ENCODE data around the gene FAM161A.
"Not testable (repeated sequence)": the region's sequence is repeated elsewhere in the genome, so short reads cannot be mapped to it uniquely, and the experiment has no call there.

Gene FAM161A

DNA sequence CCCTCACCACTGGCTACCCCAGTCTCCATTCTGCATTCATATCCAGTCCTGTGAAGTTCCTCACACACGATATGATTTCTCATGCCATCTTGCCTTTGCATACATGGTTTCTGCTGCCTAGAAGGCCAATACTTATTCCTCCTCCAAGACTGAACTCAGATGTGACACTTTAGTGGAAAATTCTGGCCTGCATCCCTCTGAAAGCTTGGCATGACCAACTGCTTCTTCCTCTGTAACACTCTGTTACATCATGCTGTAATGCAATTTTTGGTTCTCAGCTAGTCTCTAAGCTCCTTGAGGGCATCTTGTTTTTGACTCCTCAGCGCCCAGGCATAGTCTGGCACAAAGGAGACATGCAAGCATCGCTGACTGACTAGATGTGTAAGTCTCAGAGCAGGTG lies 12.6 kb downstream of the FAM161A start:
- no peak for DNase-seq

DNA sequence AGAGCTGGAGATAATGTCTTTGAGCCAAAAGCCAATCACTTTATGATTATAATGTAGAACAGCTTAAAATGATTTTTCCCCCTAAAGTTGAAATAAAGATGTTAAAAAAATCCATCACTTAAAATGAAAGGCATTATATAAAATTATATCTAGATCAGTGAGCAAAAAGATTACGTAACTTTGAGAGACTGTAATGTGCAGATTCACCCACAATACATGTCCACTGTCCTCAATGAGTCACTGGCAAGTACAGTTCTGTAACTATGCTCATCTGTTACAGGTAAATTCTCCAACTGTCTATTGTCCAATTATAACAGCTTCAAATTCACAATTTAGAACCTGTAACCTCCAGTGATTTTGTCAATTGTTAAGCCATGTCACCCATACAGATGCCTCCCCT lies 19.0 kb downstream of the FAM161A start:
- no peak for DNase-seq

DNA sequence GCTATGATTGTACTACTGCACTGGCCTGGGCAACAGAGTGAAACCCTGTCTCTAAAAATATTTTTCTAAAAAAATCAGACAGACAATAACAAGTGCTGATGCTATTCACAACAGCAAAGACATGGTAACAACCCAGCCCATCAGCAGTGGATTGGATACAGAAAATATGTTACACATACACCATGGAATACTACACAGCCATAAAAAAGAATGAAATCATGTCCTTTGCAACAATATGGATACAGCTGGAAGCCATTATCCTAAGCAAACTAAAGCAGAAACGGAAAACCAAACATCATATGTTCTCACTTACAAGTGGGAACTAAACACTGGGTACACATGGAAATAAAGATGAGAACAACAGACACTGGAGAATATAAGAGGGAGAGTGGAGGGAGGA lies 19.9 kb downstream of the FAM161A start:
- DNase-seq: no peak

DNA sequence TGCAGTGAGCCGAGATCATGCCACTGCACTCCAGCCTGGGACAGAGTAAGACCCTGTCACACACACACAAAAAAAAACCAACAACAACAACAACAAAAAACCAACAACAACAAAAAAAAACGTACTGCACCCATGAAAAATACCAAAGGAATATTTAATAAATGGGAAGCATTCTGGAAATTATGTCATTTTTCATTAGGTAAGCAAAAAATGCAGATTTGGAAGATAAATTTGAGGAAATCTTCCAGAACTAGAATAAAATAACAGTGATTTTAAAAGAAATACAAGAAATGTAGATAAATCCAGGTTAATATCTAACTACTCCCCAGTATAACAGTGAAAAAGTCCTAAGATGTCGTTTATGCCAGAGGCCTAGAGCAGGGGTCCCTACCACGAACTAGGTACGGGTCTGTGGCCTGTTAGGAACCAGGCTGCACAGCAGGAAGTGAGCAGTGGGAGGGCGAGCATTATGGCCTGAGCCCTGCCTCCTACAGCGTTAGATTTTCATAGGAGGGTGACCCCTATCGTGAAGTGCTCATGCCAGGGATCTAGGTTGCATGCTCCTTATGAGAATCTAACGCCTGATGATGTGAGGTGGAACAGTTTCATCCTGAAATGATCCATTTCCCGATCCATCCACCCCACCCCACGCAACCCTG lies 21.5 kb downstream of the FAM161A start:
- DNase-seq: no peak

DNA sequence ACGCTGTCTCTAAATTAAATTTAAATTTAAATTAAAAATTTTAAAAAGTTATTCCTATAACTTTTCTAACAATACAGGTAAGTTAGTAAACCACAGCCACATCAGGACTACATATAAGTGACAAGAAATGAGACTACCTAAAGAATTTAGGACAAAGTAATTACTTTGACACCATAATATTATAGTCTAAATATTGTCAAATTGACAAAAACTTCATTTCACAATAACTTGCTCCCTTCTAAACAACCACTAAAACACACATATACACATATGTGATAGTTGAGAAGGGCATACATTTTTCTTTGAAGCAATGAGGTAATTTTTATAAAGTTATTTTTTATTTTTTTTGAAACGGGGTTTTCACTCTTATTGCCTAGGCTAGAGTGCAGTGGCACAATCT lies 31.6 kb downstream of the FAM161A start:
- DNase-seq: no peak

DNA sequence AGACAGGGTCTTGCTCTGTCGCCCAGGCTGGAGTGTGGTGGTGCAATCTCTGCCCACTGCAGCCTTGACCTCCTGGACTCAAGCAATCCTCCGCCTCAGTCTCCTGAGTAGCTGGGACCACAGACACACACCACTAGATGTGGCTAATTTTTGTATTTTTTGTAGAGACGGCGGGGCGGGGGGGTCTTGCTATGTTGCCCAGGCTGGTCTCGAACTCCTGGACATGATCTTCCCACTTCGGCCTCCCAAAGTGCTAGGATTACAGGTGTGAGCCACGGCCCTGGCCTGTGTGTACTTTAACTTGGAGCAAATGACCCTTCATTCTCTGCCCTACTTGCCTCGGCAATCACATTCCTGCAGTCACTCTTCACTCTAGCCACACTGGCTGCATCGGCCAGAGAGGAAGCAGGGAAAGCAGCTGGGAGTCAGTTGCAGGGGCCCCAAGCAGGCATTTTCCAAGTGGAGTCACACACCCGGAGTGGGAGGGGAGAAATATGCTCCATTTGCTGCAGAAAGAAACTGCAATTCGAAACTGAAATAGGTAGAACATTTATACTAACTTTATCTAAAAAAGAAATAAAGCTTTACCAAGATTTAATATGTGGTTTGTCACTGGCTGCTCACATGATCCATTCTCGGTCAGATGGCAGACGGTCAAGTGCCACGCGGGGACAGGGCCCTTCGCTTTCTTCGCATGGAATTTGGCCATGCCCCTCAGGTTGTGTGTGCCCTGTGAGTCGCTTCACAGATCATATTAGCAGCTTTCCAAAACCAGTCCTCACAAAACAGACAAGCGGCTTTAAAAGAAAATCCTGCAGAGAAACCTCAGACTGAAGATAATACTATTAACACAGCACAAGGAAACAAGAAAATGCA lies 37.1 kb downstream of the FAM161A start:
- no peak for DNase-seq

DNA sequence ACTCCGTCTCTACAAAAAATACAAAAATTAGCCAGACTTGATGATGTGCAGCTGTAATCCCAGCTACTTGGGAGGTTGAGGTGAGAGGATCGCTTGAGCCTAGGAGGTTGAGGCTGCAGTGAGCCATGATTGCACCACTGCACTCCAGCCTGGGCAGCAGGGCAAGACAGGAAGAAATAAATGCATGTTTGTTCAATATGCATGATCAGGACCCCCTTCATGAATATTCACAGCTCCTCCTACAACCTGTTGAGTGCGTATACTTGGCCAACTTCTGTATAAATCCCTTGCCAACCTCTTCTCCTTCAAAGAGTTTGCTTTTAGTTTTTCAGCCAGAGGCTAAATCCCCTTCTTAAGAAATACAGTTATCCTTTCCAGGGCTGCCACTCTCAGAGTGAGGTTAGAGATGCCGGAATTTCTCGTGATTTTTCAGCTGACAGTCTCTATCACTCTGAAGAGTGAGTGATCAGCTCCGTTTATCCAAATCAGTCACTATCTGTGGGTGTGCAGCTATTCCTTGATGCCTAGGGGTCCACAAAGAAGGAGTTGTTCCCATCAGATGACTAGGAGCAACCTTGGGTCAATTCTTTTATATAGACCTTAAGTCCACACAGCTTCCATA lies 39.2 kb downstream of the FAM161A start:
- no peak for DNase-seq

DNA sequence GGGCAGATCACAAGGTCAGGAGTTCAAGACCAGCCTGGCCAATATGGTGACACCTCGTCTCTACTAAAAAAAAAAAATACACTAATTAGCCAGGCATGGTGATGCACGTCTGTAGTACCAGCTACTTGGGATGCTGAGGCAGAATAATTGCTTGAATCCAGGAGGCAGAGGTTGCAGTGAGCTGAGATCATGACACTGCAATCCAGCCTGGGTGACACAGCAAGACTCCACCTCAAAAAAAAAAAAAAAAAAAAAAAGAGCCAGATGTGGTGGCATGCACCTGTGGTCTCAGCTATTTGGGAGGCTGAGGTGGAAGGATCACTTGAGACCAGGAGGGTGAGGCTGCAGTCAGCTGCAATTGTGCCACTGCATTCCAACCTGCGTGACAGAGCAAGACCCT lies 40.5 kb downstream of the FAM161A start:
- DNase-seq: not testable (repeated sequence)

DNA sequence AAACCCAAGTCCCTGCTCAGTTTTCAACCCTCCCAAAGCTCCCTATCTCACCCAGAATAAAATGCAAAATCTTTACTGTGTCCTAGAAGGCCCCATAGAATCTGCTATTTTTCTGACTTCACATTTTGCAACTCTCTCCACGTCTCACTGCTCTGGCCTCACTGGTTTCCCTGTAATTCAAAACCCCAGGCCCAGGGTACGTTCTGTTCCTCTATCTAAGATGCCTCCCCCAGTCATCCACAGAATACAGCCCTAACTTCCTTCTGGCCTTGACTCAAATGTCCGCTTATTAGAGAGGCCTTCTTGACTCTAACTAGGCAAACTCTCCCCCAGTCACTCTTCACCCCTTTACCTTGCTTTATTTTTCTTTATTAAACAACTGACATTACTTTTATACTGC lies 42.0 kb downstream of the FAM161A start:
- DNase-seq: no peak

DNA sequence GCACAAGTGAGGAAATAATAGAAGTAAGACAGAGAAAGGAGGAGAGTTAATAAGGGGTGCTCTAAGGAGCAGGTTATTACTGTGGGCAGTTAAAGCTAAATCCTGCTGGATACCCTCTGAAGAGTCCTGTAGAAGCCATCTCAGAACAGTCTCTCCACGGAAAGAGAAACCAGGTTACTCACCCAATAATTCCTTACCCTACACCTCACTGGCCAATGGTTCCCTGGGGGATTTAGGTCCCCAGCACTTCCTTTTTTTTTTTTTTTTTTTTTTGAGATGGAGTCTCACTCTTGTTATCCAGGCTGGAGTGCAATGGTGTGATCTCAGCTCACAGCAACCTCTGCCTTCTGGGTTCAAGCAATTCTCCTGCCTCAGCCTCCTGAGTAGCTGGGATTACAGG lies 43.7 kb downstream of the FAM161A start:
- DNase-seq: not testable (repeated sequence)

DNA sequence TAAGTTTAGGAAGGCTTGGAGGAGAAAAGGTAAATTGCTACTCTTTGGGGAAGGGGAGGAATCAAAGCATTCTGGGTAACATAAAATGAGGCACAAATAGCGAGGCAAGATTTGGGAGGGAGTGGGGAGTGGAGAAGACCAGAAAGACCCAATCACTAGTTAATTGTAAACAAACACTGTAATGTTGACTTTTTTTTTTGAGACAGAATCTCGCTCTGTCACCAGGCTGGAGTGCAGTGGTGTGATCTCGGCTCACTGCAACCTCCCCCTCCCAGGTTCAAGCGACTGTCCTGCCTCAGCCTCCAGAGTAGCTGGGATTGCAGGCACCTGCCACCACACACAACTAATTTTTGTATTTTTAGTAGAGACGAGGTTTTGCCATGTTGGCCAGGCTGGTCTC lies 45.2 kb downstream of the FAM161A start:
- DNase-seq: not testable (repeated sequence)

DNA sequence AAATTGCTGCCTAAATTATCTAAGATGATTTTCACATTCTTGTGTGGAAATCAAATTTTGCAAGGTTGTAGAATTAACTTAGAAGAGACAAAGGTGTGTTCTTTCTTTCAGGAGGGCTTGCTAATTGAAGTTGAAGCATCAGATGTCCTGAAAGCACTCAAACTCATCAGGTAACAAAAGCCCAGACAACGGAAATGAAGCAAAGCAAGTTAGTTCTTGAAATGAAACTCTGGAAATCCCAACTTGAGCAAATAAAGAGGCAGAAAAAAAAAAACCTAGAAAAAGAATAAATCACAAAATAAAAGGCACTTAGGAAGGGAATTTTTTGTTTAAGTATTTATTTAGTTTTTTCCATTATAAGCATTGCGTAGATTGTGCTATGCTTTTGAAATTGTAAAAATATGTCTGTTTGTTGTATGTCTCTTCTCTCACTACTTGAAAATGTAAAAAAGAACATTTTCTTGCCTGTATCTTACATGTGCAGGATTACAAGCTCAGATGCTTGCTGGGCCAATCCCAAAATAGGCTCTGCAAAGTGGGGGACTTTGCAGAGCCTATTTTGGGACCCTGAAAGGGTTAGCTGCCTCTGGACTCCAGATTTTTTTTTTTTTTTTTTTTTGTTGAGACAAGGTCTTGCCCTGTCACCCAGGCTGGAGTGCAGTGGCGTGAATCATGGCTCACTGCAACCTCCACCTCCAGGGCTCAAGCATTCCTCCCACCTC lies 46.7 kb downstream of the FAM161A start:
- DNase-seq: no peak

DNA sequence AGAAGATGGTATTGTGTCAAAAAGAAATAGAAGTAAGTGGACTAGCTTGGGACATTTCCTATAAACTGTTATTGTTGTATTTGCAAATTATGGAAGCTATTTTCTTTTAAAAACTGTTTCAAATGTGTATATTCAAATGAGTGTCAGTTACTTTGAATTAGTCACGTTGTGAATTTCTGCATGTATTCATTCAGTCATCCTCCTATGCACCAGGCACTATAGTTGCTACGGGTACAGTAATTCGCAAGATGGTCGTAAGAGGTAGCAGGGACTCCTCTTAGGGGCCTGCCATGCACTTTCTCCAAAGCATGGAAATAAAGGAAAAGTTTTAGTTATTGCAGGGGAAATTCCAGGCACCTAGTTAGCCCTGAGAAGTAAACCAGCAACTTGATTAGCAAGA lies 51.3 kb downstream of the FAM161A start:
- DNase-seq: no peak

DNA sequence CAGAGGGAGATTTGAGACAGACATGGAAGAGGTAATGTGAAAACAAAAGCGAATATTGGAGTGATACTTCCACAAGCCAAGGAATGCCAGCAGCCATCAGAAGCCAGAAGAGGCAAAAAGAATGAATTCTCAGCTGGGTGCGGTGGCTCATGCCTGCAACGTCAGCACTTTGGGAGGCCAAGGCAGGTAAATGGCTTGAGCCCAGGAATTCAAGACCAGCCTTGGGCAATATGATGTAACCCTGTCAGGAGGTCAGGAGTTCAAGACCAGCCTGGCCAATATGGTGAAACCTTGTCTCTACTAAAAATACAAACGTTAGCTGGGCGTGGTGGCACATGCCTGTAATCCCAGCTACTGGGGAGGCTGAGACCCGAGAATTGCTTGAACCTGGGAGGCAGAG lies 54.8 kb downstream of the FAM161A start:
- no peak for DNase-seq

DNA sequence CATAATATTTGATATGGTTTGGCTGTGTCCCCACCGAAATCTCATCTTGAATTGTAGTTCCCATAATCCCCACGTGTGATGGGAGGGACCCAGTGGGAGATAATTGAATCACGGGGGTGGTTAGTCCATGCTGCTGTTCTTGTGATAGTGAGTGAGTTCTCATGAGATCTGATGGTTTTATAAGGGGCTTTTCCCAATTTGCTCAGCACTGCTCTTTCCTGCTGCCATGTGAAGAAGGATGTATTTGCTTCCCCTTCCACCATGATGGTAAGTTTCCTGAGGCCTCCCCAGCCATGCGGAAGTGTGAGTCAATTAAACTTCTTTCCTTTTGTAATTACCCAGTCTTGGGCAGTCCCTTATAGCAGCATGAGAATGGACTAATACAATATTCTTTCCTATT lies 56.4 kb downstream of the FAM161A start:
- not testable (repeated sequence) for DNase-seq

DNA sequence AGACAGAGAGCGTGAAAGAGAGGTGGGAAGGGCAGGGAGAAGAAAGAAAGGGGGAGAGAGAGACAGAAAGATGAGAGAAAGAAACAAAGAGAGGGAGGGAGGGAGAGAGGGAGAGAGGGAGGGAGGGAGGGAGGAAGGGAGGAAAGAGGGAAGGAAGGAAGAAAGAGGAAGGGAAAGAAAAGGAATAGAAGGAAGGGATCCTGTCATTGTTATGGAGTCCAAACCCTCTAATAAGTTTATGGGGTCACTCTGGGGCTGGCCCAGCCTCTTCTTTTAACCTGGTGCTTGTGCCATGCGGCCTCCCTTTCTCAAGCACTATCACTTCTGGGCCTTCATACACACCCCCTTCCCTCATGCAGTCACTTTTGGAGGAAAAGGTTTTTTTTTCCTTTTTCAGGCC lies 58.5 kb downstream of the FAM161A start:
- no peak for DNase-seq

DNA sequence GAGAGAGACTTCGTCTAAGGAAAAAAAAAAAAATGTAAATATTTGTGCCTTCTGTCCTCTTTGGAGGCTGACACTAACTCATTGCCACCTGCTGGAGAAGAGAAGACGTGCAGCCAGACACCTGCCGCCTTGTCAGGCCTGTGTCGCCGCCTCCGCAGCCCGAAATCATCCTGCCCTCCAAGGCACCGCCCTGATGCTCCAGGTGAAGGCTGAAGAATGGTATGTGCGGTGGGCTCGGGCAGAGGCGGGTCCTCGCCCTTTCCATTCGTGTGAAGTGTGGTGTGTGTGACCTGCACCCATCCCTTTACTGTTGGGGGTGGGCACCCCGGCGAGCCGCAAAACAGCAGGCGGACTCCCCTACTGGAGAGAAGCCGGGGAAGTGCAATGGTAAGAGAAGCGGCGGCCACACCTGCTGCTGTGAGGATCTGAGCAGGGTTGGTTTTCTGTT lies 60.4 kb downstream of the FAM161A start:
- peak; percentile 7 to 55 (median 33) for DNase-seq

DNA sequence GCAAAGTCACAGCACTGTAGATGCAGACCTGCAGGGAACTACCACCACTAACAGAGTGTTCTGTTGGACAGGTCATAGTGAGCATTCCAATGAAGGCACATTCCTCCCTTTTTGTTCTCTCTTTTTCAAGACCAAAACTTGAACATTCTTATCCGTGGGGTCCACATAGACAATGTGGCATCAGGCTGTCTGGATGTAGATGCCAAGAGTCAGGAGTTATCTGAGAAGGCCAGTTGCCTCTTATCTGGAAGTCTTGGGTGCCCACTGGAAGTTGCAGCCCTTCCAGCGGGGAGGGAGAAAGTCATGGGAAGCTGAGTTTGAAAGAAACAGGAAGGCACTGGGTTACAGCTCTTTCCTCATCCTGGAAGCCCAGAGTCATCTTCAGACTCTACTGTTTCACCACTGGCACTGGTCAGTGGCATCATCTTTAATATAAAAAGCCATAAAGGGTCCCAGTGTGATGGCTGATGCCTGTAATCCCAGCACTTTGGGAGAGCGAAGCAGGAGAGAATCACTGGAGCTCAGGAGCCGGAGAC lies 61.4 kb downstream of the FAM161A start:
- DNase-seq: no peak

DNA sequence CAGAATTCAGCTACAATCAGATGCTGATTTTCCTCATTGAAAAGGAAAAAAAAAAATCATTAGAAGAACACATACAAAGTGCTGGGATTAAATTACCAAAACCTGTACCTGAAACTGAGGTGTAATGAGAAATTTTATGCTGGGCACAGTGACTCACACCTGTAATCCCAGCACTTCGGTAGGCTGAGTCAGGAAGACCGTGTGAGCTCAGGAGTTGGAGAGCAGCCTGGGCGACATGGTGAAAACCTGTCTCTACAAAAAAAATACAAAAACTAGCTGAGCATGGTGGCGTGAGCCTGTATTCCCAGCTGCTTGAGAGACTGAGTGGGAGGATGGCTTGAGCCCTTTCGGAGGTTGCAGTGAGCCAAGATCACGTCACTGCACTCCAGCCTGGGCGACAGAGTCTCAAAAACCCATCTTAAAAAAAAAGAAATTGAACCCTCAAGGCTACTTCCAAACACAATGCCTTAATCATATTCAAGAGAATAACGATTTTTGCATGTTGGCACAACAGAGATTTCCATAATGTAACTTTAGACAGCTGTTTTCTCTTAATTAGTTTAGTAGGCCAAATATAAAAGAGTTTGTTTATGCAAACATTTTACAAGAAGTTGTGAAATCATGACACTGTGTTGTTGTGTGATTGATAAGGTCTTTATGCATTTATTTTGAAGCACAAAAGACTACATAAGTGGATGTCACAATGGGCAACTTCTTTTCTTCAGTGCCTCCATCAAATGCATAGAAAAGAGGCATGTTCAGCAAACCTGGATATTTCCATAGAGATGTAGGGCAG lies 63.9 kb downstream of the FAM161A start:
- DNase-seq: no peak

DNA sequence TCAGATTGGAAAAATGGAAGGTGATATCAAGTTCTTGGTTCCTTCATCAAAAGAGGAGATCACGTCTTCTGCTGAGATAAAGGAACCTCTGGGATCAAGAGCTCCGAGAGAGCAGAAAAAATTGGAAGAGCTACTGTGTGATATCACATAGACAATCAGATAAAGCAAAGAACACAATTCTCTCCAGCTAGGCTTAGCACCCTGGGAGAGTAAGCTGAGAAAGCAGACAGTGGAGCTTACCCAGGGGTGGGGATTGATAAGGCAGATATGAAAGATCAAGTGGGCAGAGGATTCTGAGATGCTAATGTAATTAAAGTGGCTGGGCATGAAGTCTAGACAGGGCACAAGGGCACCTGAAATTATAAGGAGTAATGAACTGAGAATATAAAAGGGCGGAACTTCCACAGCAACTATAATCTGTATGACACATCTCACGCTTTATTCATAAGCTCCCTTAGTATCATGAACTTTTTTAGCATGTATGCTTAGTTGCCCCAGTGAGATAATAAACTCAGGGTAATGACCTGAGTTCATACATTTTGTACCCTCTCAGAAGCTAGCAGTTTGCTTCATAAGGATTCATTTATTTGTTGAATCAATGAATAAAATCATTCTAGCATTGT lies 65.8 kb downstream of the FAM161A start:
- DNase-seq: no peak

DNA sequence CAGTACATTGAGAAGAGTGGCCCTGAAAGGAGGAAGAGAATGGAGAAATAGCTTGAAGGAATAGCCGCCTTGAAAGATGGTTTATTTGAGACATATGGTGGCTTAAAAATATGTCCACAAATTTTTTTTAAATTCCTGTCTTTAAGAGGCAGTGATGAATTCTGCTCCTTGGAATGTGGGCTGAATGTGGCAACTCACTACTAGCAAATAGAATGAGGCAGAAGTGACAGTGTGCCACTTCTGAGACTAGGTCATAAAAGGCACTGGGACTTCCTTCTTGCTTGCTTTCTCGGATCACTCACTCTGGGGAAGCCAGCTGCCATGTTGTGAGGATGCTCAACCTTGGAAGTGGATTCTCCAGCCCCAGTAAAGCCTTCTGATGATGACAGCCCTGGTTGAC lies 67.0 kb downstream of the FAM161A start:
- DNase-seq: no peak

DNA sequence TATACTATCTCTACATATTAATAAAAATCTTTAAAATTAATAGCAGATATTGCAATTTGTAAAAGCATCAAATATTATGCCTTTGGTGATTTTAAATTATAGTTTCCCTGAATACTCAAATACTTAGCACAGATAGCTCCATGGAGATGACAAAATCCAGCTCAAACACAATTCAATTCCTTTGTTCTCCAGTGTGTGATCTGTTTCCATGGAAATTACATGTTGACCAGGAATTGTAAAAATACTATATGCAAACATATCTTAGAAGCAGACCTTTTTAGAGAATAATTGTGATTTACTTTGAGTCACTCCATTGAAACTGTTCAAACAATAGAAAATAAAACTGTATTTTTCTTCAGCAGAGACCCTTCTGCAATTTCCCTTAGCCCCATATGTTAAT lies 68.3 kb downstream of the FAM161A start:
- DNase-seq: no peak

Data from activated naive CD4-positive, alpha-beta T cell (primary cell).